OCI-LY1 (cell line): ENCODE data around the gene WDR45.

ENCODE experiments used
- H2AFZ ChIP-seq: fragments of 200-600 bp; sonication (generic), shearing (Covaris generic); 2 replicates; pipeline ENCODE4 v1.6.0; 2014; ENCODE audit warnings: antibody characterized with exemption, mild to moderate bottlenecking, low read length
- H3F3A ChIP-seq: fragments of 200-600 bp; sonication (generic), shearing (Covaris generic); 2 replicates; pipeline ENCODE4 v1.6.0; 2014; ENCODE audit warnings: mild to moderate bottlenecking, antibody characterized with exemption, low read length, moderate library complexity; ENCODE audit not compliant: insufficient read depth
- H3K27ac ChIP-seq: fragments of 200-600 bp; sonication (generic); 2 replicates; pipeline ENCODE4 v1.5.1; 2014; ENCODE audit warnings: low read length, mixed run types, mild to moderate bottlenecking, low read depth; ENCODE audit not compliant: poor library complexity, severe bottlenecking
- H3K27me3 ChIP-seq: fragments of 200-600 bp; sonication (generic); 2 replicates; pipeline ENCODE4 v1.6.0; 2014; ENCODE audit warnings: antibody characterized with exemption, mild to moderate bottlenecking, low read length, moderate library complexity; ENCODE audit not compliant: insufficient read depth
- H3K36me3 ChIP-seq: fragments of 200-600 bp; sonication (generic); 2 replicates; pipeline ENCODE4 v1.6.1; 2014; ENCODE audit warnings: mild to moderate bottlenecking, antibody characterized with exemption, low read length, moderate library complexity, mixed read lengths; ENCODE audit not compliant: insufficient read depth
- H3K4me1 ChIP-seq: fragments of 200-600 bp; sonication (generic); 2 replicates; pipeline ENCODE4 v1.5.1; 2014; ENCODE audit warnings: mild to moderate bottlenecking, low read length, moderate library complexity; ENCODE audit not compliant: insufficient read depth, severe bottlenecking
- H3K4me2 ChIP-seq: fragments of 200-600 bp; sonication (generic), shearing (Covaris generic); 2 replicates; pipeline ENCODE4 v1.6.1; 2014; ENCODE audit warnings: low read length
- H3K4me3 ChIP-seq: fragments of 200-600 bp; sonication (generic); 2 replicates; pipeline ENCODE4 v1.5.1; 2014; ENCODE audit warnings: low read length, low read depth, mild to moderate bottlenecking, mixed read lengths; ENCODE audit not compliant: poor library complexity, severe bottlenecking
- H3K79me2 ChIP-seq: fragments of 200-600 bp; shearing (Covaris generic); 2 replicates; pipeline ENCODE4 v1.6.1; 2016; ENCODE audit warnings: mixed run types, low read length, mixed read lengths; ENCODE audit not compliant: insufficient read depth
- H3K9ac ChIP-seq: fragments of 200-600 bp; sonication (generic), shearing (Covaris generic); 2 replicates; pipeline ENCODE4 v1.6.1; 2014; ENCODE audit warnings: mild to moderate bottlenecking, low read length, mixed read lengths
- H3K9me2 ChIP-seq: fragments of 200-600 bp; sonication (generic), shearing (Covaris generic); 2 replicates; pipeline ENCODE4 v1.6.1; 2014; ENCODE audit warnings: low read depth, mild to moderate bottlenecking, low read length, mixed read lengths
- H3K9me3 ChIP-seq: fragments of 200-600 bp; shearing (Covaris generic); 2 replicates; pipeline ENCODE4 v1.6.1; 2014; ENCODE audit warnings: low read length, mixed read lengths
- H4K20me1 ChIP-seq: fragments of 200-600 bp; sonication (generic), shearing (Covaris generic); 2 replicates; pipeline ENCODE4 v1.6.0; 2016; ENCODE audit warnings: mild to moderate bottlenecking, low read length; ENCODE audit not compliant: insufficient read depth
- EZH2 ChIP-seq: fragments of 200-600 bp; sonication (generic), shearing (Covaris generic); IDR thresholded peaks from 2 replicates; pipeline ENCODE4 v1.8.0; 2017; ENCODE audit warnings: borderline replicate concordance, mixed run types, mild to moderate bottlenecking, antibody characterized with exemption, low read length, moderate library complexity, mixed read lengths
- TF ChIP-seq, protein P1 (sequence below): fragments of 200-600 bp; sonication (generic), shearing (Covaris generic); IDR thresholded peaks from 2 replicates; pipeline ENCODE4 v1.5.1; 2017; ENCODE audit warnings: mild to moderate bottlenecking, antibody characterized with exemption, low read length, moderate library complexity, mixed read lengths

Gene WDR45

DNA sequence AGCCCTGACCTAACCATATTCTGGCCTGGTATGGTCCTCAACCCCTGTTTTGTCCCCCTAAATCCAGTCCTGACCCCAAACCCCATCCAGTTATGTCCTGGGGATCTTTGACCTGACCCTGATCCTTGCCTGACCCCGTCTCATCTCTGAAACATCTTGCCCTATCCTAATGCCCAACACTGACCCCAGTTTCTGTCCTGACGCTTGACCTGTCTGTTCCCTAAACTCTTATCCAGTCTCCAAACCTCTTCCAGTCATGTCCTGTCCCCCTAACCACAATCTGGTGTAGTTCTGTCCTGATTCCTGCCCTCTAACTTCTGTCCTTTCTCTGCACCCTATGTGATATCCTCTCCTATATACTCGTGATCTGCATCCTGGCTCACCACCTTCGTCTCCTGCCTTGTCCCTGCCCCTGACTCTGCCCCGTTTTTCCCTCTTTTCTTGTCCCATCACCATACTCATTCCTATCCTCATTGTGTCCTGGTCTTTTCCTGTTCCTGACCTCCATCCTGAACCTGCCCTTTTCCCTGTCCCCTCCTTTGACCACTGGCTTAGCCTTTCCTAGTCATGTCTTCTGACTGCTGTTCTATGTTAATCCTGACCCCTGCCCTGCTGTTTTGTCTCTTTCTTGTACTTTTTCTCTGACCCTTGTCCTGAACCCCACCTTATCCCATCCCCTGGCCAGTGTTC, 25.5 kb downstream of the WDR45 start:
- peaks cover 23% of the 10 kb centered on the region for H3K4me1 ChIP-seq
- H3K27me3 ChIP-seq, result no peaks in the 10 kb centered on the region
- no peaks in the 10 kb centered on the region for H3F3A ChIP-seq
- H4K20me1 ChIP-seq, result no peaks in the 10 kb centered on the region
- H3K79me2 ChIP-seq, result no peaks in the 10 kb centered on the region
- H3K36me3 ChIP-seq, result no peaks in the 10 kb centered on the region
- H3K4me2 ChIP-seq, result peak overlapping the region; percentile 98
- TF ChIP-seq EZH2, result no peak
- TF ChIP-seq, protein P1, sequence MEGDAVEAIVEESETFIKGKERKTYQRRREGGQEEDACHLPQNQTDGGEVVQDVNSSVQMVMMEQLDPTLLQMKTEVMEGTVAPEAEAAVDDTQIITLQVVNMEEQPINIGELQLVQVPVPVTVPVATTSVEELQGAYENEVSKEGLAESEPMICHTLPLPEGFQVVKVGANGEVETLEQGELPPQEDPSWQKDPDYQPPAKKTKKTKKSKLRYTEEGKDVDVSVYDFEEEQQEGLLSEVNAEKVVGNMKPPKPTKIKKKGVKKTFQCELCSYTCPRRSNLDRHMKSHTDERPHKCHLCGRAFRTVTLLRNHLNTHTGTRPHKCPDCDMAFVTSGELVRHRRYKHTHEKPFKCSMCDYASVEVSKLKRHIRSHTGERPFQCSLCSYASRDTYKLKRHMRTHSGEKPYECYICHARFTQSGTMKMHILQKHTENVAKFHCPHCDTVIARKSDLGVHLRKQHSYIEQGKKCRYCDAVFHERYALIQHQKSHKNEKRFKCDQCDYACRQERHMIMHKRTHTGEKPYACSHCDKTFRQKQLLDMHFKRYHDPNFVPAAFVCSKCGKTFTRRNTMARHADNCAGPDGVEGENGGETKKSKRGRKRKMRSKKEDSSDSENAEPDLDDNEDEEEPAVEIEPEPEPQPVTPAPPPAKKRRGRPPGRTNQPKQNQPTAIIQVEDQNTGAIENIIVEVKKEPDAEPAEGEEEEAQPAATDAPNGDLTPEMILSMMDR, result no peak
- H3K9me2 ChIP-seq, result no peaks in the 10 kb centered on the region
- H2AFZ ChIP-seq, result no peak overlapping the region
- peak overlapping the region; percentile 92 for H3K4me3 ChIP-seq
- peak overlapping the region; percentile 61 for H3K27ac ChIP-seq
- H3K9me3 ChIP-seq, result no peaks in the 10 kb centered on the region
- H3K9ac ChIP-seq, result peak overlapping the region; percentile 93

DNA sequence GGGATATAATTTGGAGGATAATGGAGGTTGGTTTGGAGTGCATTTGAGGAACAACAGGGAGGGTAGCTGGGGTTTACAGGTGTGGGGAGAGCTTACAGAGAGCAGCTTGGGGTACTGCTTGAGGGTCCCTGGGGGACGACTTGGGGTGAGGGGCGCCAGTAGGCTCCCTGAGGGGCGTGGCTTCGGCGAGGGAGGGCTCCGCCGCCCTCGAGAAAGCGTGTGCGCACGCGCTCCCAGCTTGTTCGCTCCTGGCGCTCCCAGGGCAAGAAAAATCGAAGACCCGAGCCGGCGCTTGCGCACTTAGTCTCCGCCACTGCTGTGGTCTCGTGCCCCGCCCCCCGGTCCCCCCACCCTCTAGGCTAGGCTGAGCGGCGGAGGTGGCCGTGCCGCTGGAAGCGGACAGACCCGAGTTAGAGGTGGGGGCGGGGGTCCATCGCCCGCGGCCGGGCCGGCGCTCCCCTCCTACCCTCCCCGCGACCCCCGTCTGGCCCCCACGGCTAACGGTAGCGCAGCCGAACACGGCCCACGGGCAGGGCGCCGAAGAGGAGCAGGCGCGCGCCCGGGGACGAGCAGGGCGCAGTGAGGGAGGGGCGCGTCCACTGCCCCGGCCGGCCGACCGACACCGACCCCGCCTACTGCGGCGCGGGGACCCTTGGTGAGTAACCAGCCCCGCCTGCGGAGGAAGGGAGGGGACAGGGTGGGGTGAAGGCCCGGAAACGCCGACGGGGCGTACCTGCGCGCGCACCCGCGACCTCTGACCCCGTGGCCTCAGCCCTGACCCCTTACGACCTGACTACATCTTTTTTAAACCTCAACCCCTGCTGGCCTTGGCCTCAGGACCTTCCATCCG, 26.2 kb downstream of the WDR45 start:
- Histone ChIP-seq H3K9ac (peak overlapping the region; percentile 93), H3K36me3 (no peaks in the 10 kb centered on the region), H3K4me1 (peaks cover 23% of the 10 kb centered on the region), H3K4me3 (peak overlapping the region; percentile 92), H3K9me3 (no peaks in the 10 kb centered on the region), H3K27ac (peak overlapping the region; percentile 61), H3K9me2 (no peaks in the 10 kb centered on the region), H3F3A (no peaks in the 10 kb centered on the region), H4K20me1 (no peaks in the 10 kb centered on the region), H3K79me2 (no peaks in the 10 kb centered on the region), H2AFZ (no peak overlapping the region), H3K4me2 (peak overlapping the region; percentile 98), H3K27me3 (no peaks in the 10 kb centered on the region)
- TF ChIP-seq, protein P1, result no peak
- no peak for TF ChIP-seq EZH2

- Histone ChIP-seq H3K4me2 (peak overlapping the region; percentile 43), H4K20me1 (no peaks in the 10 kb centered on the region), H3K9ac (peak overlapping the region; percentile 27; the same call in 1 of the 2 replicates), H3K27ac (no peak overlapping the region), H3K4me1 (peaks cover 34% of the 10 kb centered on the region), H3K9me2 (no peaks in the 10 kb centered on the region), H3K36me3 (peaks cover 7% of the 10 kb centered on the region; the same call in 1 of the 2 replicates), H3K9me3 (no peaks in the 10 kb centered on the region), H3K79me2 (no peaks in the 10 kb centered on the region), H3F3A (no peaks in the 10 kb centered on the region), H3K4me3 (peak overlapping the region; percentile 35), H2AFZ (no peak overlapping the region), H3K27me3 (no peaks in the 10 kb centered on the region)
- no peak for TF ChIP-seq EZH2
- TF ChIP-seq, protein P1, result no peak
Measured at GRCh38 chrX:49043987-49044281, 35.8 kb downstream of the WDR45 start.
